Neutrophil (primary cell): ENCODE results near the gene OR1C1.
"Not testable (repeated sequence)": the region's sequence is repeated elsewhere in the genome, so short reads cannot be mapped to it uniquely, and the experiment has no call there.

Experiments used
- H3K27ac ChIP-seq: fragments of 200-600 bp; sonication (generic); 2 replicates; pipeline ENCODE4 v1.5.1; 2016; ENCODE audit warnings: mild to moderate bottlenecking, moderate library complexity
- H3K27me3 ChIP-seq: fragments of 200-600 bp; sonication (generic); 2 replicates; pipeline ENCODE4 v1.6.0; 2016; ENCODE audit warnings: mild to moderate bottlenecking
- H3K36me3 ChIP-seq: fragments of 200-600 bp; sonication (generic); 2 replicates; pipeline ENCODE4 v1.5.1; 2017
- H3K4me1 ChIP-seq, 2 experiments: fragments of 200-600 bp in 1 of 2; sonication (generic) in 1 of 2; 1 replicate in 1 of 2; 2 replicates in 1 of 2; pipeline versions ENCODE4 v1.5.1 to v1.6.1; 2013 to 2016; ENCODE audit warnings: low read depth in 1 of 2, low read length in 1 of 2, mild to moderate bottlenecking in 1 of 2, moderate library complexity in 1 of 2; ENCODE audit not compliant: control insufficient read depth in 1 of 2, insufficient read depth in 1 of 2
- H3K4me3 ChIP-seq, 2 experiments: fragments of 200-600 bp in 1 of 2; sonication (generic) in 1 of 2; 1 replicate in 1 of 2; 2 replicates in 1 of 2; pipeline ENCODE4 v1.5.1; 2013 to 2016; ENCODE audit warnings: low read depth in 1 of 2, low read length in 1 of 2, mild to moderate bottlenecking in 1 of 2, moderate library complexity in 1 of 2
- H3K9me3 ChIP-seq: fragments of 200-600 bp; sonication (generic); 2 replicates; pipeline ENCODE4 v1.5.1; 2016
- TF ChIP-seq, protein P1 (sequence below): fragments of 200-600 bp; sonication (generic); IDR thresholded peaks from 2 replicates; pipeline ENCODE4 v1.5.1; 2016; ENCODE audit warnings: antibody characterized with exemption

Gene OR1C1

DNA sequence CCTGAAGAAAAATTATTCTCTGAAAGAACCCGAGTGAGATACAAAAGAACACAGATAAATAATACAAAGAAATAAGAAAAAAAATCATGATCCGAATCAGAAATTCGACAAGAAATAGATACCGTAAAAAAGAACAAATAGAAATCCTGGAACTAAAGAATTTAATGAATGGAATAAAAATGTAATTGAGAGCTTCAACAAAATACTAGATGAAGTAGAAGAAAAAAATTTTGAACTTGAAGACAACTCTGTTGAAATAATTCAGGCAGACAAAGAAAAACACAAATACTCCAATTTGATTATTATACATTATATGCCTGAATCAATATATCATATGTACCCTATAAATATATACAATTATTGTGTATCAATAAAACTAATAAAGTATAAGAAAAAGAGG is 39.1 kb downstream of the OR1C1 start:
- Histone ChIP-seq H3K4me3 (no peak overlapping the region), H3K9me3 (peaks cover 4% of the 10 kb centered on the region), H3K27ac (no peak overlapping the region), H3K27me3 (no peaks in the 10 kb centered on the region), H3K36me3 (no peaks in the 10 kb centered on the region), H3K4me1 (no peaks in the 10 kb centered on the region)
- TF ChIP-seq, protein P1, sequence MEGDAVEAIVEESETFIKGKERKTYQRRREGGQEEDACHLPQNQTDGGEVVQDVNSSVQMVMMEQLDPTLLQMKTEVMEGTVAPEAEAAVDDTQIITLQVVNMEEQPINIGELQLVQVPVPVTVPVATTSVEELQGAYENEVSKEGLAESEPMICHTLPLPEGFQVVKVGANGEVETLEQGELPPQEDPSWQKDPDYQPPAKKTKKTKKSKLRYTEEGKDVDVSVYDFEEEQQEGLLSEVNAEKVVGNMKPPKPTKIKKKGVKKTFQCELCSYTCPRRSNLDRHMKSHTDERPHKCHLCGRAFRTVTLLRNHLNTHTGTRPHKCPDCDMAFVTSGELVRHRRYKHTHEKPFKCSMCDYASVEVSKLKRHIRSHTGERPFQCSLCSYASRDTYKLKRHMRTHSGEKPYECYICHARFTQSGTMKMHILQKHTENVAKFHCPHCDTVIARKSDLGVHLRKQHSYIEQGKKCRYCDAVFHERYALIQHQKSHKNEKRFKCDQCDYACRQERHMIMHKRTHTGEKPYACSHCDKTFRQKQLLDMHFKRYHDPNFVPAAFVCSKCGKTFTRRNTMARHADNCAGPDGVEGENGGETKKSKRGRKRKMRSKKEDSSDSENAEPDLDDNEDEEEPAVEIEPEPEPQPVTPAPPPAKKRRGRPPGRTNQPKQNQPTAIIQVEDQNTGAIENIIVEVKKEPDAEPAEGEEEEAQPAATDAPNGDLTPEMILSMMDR, result no peak

DNA sequence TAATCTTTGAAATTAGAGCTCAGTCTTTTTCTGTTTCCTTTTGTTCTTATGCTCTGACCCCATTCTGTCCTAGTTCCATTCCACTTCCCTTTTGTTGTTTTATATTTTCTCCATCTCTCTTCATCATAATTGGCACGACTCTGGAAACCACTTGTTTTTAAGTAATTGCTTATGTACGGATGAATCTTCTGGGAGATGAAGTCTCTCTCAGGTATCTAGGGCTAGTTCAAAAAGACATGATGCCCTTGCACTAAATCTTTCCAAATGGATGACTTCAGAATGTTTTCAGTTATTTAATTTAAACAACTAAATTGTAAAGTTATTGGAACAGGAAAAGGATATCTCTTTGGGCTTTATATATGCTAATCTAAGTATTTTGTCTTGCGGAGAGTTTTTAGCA is 43.8 kb downstream of the OR1C1 start, which contains the start of gene OR6F1:
OR6F1 (minus strand) TSS at position 101 of the 400 bp plus-strand sequence. CDS start 3,891 bp downstream, outside the sequence.
- Histone ChIP-seq H3K27ac (no peak within 1 kb of the TSS), H3K9me3 (peaks cover 4% of the 10 kb centered on the region), H3K27me3 (no peaks in the 10 kb centered on the region), H3K4me1 (no peaks in the 10 kb centered on the region), H3K4me3 (no peak within 1 kb of the TSS), H3K36me3 (no peaks in the 10 kb centered on the region)
- TF ChIP-seq, protein P1, result no peak

DNA sequence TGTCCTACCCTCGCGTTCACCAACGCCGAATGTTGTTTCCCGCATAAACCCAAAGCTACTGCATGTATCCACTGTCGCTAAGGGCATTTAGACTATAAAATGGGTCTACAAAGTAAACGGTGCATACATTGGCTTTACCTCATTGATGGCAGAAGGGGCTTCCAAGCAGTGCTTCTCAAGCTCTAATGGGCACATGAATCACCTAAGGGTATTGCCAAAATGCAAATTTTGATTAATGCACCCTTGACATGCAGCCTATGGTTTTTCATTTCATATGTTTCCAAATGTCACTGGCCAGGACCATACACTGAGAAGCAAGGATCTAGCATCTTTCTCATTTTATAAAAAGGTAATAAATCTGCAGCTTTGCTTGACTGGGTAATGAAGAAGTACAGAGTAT is 46.6 kb downstream of the OR1C1 start:
- H3K27ac ChIP-seq, result no peak overlapping the region
- no peak overlapping the region for H3K4me3 ChIP-seq
- no peaks in the 10 kb centered on the region for H3K4me1 ChIP-seq
- TF ChIP-seq, protein P1, result no peak
- no peaks in the 10 kb centered on the region for H3K9me3 ChIP-seq
- no peaks in the 10 kb centered on the region for H3K27me3 ChIP-seq
- H3K36me3 ChIP-seq, result no peaks in the 10 kb centered on the region

GRCh38 chr1:247710681-247711080 is 49.7 kb downstream of the OR1C1 start:
- H3K27me3 ChIP-seq, H3K36me3 ChIP-seq, H3K4me3 ChIP-seq, H3K9me3 ChIP-seq, H3K27ac ChIP-seq, H3K4me1 ChIP-seq: not testable (repeated sequence)
